Activated CD4-positive, alpha-beta T cell treated with anti-CD3 and anti-CD28 coated beads for 48 hours (primary cell): ENCODE data around the gene PSMB3.

Source experiments
- DNase-seq: peaks from one replicate; pipeline ENCODE4 v3.0.0-alpha.2; 2020

Gene PSMB3

DNA sequence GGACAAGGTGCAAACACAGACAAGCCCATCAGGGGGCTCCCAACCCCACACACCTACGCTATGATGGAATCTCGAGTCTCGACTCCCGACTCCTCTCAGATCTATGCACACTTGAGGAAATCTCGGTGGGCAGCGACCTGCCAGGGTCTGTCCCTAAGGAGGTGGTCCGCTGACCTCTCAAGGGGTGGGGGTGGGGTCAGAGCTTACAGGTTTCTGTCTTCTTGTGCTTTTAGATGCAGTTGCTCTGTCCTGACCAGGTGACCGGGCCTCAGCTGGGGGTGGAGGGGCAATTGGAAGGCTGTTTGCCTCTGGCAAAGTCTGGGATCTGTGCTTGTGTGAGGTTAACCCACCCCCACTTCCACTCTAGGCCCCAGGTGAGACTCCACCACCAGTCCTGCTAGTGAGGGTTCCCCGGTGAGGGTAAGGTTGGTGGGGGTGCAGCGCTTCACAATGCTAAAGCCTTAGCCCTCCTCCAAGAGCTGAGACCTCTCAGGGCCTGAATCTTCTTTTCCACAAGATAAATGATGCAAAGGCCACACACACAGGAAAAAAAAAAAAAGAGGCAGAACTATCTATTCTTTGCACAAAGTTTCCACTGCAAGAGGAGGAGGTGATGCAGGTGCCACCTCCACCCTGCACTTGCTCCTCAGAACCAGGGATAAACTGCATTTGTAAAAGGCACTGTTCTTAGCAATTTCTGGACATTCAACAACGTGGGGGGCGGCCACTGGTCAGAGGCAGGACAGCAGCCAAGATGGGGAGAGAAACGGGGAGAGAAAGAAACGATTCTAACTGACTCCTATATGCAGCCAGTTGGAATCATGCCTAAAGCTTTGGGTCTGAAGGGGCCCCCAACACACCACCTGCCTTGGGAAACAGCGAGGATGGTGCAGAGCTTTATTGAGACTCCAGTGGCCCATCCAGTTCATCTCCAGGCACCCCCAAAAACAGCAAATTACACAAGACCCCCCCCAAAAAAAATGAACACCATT is 18.3 kb upstream of the PSMB3 start:
- peak; percentile 48 for DNase-seq

DNA sequence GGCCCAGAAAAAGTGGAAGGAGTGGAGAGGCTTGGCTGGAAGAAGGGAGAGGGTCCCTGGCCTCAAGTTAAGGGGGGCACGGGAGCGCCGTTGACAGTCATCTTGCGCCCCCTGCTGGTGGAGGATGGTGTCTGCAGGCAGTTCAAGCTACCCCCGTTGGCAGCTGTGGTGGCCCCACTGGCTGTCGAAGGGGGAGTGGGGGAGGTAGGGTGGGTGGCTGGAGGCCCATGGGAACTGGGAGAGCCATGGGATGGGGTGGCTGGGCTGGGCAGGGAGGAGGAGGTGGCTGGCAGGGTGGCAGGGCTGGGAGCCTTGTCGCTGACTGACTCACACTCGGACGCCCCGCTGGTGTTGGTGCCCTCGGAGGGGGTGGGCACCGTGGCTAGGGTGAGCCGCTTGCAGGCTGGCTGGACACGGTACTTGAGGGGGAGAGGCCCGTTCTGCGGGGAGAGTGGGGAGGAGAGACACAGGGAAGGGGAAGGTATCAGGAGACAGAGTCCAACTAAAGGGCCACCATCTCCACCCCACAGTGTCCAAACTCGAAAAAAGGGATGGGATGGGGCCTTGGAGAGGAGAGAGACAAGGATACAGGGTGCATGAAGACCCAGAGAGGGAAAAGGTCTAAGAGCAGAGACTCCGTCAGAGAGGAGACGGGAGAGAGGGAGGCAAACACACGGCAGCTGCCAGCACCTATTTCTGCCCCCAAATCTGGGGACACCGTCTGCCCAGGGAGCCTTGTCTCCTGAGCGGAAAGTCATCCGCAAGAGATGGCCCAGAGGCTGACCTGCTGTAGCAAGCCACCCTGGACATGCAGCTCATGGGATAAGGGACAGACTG is 17.2 kb upstream of the PSMB3 start:
- DNase-seq = peak; percentile 80

DNA sequence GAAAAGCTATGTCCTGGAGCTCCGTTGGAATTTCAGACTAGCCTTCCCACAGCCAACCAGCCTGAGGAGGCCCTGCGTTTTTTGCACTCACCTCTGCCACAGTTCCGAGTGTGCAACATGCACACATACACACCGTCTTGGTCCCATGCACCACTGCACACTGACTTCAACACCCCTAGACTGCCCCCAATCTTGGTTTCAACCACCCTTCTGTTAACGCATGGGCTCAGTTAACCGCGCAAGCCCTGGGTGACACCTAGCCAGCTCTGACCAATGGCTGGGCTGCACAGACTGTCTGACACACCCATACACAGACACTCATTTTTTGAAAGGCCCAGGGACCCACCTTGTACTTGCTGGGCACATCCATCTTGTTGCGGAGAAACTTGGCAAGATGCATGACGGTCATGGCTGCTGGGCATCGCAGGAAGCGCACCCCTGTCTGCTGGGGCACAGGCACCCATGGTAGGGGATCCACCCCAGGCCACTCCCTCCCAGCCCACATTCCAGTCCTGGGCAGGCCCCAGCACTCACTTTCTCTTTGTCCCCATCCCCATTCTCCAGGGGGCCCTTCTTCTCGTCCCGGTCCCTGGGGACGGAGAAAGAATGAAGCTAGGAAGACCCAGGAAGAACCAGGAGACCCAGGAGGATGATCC is 14.4 kb upstream of the PSMB3 start:
- DNase-seq = no peak

DNA sequence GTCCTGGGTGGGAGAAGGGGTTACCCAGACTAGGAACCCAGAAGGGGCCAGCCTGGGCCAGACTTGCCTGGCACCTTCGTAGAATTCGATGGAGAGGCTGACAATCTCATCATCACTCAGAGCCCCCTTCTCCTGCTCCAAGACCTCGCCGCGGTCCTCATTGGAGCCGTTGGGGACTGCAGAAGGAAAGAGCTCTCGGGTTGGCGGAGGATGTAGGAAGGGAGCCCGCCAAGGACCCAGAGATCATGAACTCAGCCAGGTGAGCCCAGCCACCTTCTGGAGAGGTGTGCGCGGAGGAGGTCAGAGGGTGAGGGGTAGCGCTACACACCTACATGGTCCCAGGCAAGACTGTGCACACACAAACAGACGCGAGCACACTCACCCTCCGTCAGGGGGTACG is 13.9 kb upstream of the PSMB3 start:
- no peak for DNase-seq

DNA sequence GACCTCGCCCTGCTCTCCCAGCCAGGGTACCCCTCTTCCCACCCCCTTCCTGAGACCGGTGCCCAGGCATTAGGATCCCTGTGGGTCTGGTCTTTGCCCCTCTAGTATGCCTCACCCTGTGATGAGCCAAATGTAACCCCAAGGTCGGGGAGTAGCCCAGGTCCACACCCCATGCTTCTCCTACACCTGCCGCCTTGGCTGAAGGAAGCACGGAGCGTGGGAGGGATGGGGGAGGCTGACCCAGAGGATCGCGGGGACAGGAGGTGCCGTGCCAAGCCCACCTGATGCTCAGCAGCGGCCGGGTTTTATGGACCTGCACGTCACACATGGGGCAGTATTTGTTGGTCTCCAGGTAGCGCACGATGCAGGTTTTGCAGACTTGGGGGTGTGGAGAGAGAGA is 13.2 kb upstream of the PSMB3 start:
- no peak for DNase-seq

DNA sequence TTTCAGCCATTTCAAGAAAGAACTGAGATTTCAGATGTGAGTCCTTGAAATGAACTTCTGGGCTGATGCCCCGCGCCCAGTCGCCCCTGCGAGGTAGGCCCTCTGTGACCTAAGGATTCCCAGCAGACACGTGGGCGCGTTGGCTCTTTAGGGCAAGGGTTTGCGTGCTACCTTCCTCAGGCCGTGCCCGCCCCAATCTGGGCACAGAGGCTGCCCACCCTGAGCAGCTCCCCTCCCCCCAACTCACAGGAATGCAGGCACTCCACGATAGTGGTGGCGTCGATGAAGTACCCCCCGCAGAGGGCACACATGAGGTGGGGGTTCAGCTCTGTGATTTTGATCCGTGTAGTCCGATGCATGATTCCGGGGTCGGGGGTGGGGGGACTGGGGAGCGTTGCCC is 12.5 kb upstream of the PSMB3 start:
- DNase-seq = no peak

DNA sequence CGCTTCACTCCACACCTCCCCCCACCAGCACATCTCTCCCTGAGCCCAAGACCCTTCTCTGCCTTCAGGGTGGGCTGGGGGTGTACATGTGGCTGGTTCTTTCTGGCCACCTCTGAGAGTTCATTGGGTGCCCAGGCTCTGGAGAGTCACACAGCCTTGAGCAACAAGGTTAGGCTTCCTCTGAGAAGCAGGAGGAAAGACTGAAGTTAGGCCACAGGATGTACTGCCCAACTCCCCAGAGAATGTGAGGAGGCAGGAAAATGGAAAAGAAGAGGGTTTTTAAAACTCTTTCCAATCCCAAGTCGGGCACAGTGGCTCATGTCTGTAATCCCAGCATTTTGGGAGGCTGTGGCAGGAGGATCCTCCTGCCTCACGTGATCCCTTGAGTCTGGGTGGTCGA is 11.7 kb upstream of the PSMB3 start:
- no peak for DNase-seq

DNA sequence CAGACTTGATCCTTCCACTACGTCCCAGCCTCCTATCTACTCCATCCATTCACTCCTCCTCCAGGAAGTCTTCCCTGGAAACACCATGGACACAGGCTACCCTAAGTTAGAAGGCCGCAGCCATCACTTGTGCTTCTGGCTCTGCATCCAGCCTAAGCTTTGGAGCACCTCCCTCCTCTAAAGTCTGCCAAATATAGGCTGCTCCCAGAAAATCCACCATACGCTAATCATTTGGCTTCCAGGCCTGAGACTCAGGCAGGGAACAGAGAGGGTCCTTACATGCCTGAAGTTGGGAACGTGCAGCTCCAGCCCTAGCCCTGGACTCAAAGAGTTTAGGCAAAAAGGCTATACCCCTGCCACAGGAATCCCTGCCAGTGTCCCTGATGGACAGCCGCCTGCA is 11.1 kb upstream of the PSMB3 start:
- DNase-seq = no peak

DNA sequence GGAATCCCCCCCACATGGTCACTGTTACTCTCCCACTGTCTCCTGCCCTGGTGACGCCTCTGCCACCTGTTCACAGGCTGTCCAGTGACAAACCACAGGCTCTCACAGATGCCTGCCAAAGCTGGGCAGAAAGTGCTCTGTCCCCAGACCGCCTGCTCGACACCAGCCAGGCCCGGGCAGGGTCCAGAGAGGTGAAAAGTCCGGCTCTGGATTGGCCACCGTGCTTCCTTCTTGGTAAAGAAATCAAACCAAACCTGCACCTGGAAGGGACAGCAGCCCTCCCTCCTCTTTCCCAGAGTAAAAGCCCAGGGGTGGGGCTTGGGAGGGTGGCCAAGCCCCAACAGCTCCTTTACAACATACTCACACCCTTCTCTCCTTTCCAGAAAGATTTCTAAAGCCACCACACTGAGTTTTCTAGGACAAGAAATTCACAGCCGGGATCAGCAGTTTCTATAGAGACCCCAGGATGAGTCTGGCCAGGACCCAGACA is 10.6 kb upstream of the PSMB3 start:
- no peak for DNase-seq

DNA sequence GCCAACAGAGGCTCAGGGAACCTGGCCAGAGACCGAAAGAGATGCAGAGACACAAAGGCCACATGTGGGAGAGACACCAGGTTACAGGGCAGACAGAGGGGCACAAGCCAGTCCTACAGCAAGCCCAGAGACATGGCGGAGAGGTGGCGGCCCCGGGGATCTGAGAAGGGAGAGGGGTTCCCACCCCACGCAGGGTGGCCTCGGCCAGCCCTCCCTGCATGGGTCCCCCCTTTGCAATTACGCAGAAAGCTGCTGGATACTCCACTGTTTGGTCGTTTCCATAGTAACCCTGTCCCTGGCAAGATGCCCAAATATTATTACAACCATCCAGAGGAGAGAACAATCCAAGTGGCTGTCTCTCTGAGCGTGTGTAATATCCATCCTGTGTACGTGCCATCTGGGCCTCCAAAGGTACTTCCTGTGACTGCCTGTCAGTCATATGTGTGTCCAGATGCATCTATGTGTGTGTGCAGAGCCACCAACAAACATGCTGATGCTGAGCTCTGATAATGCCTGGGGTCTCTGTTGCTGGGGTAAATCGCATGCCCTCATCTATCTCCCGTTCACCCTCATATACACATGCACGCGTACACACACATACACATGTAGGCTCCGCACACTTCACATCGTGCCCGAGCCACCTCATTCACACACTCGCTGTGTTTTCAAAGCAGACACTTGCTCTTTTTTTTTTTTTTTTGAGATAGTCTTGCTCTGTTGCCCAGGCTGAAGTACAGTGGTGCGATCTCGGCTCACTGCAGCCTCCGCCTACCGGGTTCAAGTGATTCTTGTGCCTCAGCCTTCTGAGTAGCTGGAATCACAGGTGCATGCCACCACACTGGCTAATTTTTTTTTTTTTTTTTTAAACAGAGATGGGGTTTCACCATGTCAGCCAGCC is 9.9 kb upstream of the PSMB3 start:
- no peak for DNase-seq

DNA sequence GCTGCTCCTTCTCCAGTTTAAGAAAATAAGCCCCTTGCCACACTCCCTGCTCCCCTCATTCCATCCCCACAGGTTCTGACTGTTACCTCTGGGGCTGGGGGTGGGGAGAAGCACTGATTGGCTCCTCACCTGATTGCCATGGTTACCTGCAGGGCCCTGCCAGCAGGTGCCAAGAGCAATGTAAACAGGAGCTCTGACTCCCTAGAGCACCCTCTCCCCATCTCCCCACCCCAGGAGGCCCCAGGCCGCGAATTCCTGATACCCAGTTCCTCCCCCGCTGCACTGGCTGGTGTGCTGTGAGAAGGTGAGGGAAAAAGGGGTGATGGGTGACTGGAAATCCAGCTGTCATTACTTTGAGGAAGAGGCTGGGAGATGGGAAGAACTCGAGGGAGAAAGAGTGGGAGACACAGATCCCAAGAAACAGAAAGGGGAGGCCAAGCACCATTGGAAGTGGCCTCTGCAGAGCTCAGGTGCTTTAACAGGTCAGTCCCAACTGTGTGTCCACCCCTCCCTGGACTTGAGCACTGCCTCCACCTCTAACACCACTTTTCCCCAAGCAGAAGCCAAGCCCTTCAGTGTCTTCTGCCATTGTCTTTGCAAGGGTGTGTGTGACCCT is 8.9 kb upstream of the PSMB3 start:
- no peak for DNase-seq

DNA sequence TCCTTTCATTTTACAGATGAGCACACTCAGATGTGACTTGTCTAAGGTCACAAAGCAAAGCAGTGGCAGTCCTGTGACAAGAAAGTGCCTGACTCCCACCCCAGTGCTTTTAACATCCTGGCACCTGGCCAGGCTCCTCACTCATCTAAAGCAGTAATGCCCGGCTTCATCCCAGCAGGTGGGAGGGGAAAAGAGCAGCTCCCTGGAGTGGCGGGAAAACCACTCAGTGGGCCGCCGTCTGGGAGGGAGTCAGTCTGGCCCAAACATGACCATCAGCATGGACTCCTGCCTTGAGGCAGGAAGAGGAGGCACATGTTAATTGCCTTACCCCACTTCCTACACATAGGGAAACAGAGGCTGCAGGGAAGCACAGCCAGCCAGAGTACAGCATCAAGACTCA is 7.0 kb upstream of the PSMB3 start:
- DNase-seq = no peak

DNA sequence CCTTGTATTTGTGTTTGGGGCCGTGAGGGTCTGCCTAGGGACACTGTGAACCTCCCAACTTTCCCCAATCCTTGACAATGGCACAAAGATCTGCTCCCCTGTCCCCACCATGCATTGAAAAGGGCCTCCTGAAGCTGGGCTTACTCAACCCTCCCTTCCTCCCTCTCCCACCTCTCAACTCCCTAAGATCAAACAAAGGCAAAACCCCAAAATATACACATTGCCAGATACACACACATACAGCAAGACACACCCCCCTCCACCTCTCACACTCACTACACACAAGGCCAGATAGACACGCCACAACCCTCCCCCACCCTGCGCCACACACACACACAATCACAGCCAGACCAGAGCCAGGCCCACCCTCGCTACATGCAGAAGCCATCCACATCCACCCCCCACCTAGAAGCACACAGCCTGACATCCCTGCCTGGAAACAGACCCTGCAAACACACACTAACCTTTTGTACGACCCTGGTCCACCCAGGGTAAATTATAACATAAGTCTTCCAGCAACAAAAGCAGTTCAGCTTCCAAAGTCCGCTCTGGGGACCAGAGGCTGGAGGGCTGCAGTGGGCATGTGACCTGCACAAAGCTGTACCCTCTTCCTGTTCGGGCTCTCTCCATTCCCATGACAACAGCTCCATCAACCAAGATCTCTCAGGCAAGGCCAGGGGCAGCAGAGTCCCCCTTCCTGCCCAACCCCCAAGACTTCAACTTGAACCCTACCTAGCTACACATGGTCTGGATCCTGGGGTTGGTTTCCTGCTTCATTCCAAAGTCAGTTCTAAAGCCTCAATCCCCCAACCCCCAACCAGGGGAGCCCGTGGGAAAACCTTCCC is 6.3 kb upstream of the PSMB3 start:
- no peak for DNase-seq

DNA sequence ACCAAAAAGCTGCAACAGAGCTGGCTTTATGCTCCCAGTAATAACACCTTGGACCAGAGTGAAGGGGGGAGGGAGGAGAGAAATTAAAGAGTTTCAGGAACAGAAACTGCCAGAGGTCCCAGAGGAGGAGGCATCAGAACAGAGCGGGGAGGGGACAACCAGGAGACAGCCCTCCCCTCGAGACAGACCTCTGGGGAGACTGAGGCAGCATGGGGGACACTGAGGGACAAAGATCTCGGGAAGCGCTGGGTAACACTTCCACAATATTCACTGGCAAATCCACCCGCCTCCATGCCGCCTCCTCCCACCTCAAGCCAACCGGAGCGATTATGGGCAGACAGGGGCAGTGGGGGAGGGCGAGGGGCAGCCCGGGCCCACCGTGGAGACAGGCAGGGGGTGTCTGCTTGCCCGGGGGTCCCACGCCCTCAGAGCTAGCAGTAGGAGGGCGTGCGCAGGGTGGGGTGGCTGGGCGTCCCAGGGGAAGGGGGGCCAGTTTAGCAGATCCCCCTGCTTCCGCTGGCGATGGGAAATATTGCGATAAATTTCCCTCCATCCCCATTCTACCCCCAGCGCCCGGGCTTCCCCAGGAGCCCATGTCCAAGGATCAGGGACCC is 5.6 kb upstream of the PSMB3 start:
- DNase-seq = no peak

DNA sequence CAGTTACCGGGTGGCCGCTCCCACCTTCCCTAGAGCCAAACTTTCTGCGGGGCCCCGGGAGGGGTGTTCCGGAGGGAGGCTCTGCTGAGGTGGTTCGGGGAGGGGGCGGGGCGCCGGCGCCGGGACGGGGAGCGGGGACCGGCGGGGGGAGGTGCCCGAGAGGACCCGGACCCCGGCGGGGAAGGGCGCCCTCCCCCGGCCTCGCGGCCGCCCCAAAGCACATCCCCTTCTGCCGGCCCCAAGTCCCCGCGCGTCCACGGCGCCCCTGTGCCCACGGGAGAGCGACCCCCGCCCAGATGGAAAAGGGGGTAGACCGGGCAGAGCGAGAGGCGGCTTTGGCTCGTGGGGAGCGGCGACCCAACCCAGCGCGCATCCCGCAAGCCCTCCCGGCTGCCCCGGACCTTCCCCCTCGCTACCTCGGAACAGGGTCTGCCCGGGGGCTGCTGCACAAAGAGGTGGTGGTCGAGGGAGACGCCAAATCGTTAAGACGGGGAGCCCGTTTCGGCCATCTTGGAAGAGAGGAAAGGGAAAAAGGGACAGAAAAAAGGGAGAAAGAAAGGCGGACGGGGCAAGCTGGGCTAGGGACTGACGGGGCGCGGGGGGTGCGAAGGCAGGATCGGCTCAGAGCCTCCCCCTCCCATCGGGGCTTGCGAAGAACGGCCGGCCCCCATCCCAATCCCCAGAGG is 4.9 kb upstream of the PSMB3 start:
- no peak for DNase-seq

DNA sequence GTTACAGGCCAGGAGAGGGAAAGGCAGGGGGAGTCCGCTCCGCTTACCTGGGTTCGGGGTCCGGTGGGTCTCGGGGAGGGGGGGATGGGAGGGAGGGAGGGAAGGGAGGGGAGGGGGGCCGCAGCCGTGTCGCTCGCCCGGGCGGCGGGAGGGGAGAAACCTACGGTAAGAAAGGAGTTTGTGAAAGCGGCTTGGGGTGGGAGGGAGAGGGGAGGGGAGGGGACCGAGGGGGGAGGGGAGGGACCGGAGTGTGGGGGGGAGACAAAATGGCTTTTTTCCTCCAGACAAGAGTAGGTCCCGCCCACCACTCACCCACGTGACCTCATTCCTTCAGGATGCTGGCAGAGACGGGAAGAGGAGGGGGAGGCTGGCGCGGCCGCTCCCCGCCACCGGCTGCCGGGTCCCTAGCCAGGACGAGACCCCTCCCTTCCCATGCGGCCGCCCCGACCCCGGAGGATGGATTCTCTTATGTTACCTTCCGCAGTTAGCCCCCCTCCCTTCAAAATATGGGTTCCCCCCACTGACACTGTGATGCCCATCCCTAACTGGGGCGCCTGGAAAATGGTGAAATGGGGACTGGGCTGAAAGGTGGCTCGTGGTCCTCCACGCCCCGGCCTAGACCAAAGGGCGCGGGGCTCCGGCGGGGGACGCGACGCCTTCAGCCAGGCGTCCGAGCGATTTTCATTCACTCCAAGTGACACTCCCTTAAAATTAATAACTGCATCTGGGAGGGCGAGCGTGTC is 4.2 kb upstream of the PSMB3 start, which contains the start of gene PCGF2:
Gene PCGF2 (minus strand): TSS at position 188 of the 743 bp plus-strand sequence. CDS start 7,934 bp downstream, outside the sequence.
- no peak for DNase-seq

DNA sequence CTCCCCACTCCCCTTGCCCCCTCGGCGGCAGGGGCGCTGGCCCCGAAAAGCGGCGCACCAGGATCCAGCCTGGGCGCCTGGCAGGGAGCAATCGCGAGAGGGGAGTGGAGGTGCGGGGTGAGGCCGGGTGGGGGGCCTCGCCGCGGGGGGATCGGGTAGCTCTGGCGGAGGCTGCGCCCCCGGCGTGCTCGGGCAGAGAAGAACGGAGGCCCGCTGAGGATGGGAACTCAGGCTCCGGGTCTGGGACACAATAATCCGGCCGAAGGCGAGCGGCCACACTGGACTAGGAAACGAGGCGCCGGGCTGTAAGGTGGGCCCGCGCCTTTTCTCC is 3.7 kb upstream of the PSMB3 start:
- DNase-seq = no peak

DNA sequence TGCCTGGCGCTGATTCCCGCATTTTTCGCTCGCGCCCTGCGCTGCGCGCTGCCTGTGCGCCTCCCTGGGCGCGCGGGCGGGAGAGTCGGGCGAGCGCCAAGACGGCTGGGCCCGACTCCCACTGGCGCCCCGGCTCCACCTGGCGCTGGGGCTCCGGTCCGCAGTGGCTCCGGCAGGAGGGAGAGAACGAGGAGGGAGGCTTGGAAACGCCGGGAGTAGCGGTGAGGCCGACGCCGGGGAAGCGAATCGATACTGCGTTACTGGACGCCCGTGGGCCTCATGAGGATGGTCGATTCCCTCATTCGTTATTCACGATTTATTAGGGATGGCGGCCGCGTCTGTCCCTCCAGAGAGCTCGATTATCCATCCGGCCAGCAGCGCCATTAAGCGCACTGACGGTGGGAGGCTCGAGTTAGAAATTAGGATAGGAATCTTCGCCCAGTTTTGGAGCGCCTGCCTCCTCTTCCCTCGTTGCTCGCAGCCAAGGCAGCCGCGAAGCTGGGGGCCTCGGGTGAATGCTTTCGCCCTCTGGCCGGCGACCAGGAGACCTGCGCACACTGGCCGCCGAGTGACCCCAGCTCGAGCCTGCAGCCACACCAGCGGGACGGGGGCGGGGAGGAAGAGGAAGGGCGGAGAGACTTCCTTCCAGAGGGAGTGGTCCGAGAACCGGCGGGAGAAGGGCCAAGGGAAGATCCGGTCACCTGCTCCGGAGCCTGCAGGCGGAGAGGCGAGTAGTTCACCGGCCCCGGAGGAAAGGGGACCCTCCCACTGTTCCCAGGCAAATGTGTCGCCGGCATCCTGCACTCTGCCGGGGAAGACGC is 3.1 kb upstream of the PSMB3 start:
- DNase-seq = no peak
